Measurements from ENCODE around the gene CDC27. TPM values are rescaled to one million over a fixed set of nuclear protein-coding genes. Genes with fewer than 3 reads are reported as not detected.
A peak's percentile ranks its signal among the peaks of the same experiment; 100 is the strongest.

Gene CDC27
- total and polyA plus RNA-seq, 2 of the 4 experiments (the other 2 are of a cell fraction) = 47.7 to 190 TPM

- intact Hi-C loops (cut with micrococcal nuclease) (no loop called here), in situ Hi-C loops (cut with MboI; ENCODE audit: low sequenced_read_pairs) (no loop called here), dilution Hi-C loops (cut with HindIII; ENCODE audit: low sequenced_read_pairs, unreplicated experiment) (no loop called here)
- no peak overlapping the region for H3K4me3 ChIP-seq (ENCODE audit: insufficient read depth, low read depth, low read length)
- H2AFZ ChIP-seq (replicated peaks; ENCODE audit: low read length, poor library complexity) = no peak overlapping the region
- H3K18ac ChIP-seq (ENCODE audit: low read depth, low read length) = no peak overlapping the region
- no peak overlapping the region for H2AK9ac ChIP-seq (replicated peaks; ENCODE audit: low read depth, low read length, poor library complexity)
- H3K4me1 ChIP-seq (ENCODE audit: control insufficient read depth, insufficient read depth, low read length) = peaks cover 3% of the 10 kb centered on the region
- no peak overlapping the region for H2AK5ac ChIP-seq (ENCODE audit: low read depth, low read length)
- H3K27me3 ChIP-seq (ENCODE audit: control insufficient read depth, insufficient read depth, low read length) = no peaks in the 10 kb centered on the region
- no peak overlapping the region for H3K14ac ChIP-seq (replicated peaks; ENCODE audit: low read depth, low read length)
- no peak overlapping the region for H3K27ac ChIP-seq (ENCODE audit: insufficient read depth, low read length)
- H3K9me1 ChIP-seq (ENCODE audit: insufficient read depth, low read length) = peaks cover 8% of the 10 kb centered on the region; the same call in 1 of the 2 replicates
- no peak overlapping the region for H3K9ac ChIP-seq (ENCODE audit: low read depth, low read length)
- no peak overlapping the region for H2BK15ac ChIP-seq (ENCODE audit: low read depth, low read length)
- no peak overlapping the region for H4K91ac ChIP-seq (ENCODE audit: insufficient read depth, low read depth, low read length)
- no peak overlapping the region; the same call in 1 of the 2 replicates for H3K4me2 ChIP-seq (ENCODE audit: low read depth, low read length)
- H4K8ac ChIP-seq (ENCODE audit: low read depth in 2 of 2, low read length in 2 of 2) = no peak overlapping the region
- no peaks in the 10 kb centered on the region for H3K9me3 ChIP-seq (ENCODE audit: control insufficient read depth, insufficient read depth, low read length)
- no peak overlapping the region for H2BK20ac ChIP-seq (ENCODE audit: low read depth, low read length)
- no peak overlapping the region for H3K4ac ChIP-seq (ENCODE audit: low read depth, low read length)
- WGBS, 2 experiments (ENCODE audit: extremely low coverage in 2 of 2, insufficient read length in 1 of 2) = no CpG with 5 or more reads among the region's 2 CpGs
- no peak overlapping the region for H2BK120ac ChIP-seq (ENCODE audit: low read depth, low read length)
- H3K56ac ChIP-seq (ENCODE audit: extremely low read depth, insufficient read depth, low read length) = no peak overlapping the region
- H2BK5ac ChIP-seq (ENCODE audit: low read depth, low read length, poor library complexity, severe bottlenecking) = peak overlapping the region; percentile 85
- no peak overlapping the region for H3K23ac ChIP-seq (ENCODE audit: low read depth, low read length)
- H4K20me1 ChIP-seq (ENCODE audit: insufficient read depth, low read length) = no peaks in the 10 kb centered on the region
- ChIA-PET POLR2A (ENCODE audit: unreplicated experiment) (no interaction called here), CTCF (no interaction called here)
- H3K79me1 ChIP-seq (ENCODE audit: low read depth in 1 of 2, low read length in 2 of 2) = peaks cover 13 to 43% of the 10 kb centered on the region in 2 experiments
- DNase-seq = peak; percentile 83
- peak; percentile 97 for ATAC-seq (ENCODE audit: low read depth)
- no TSS peak for BruUV-seq (replicated peaks)
- TF ChIP-seq FOS (IDR thresholded peaks at IDR 0.05; ENCODE audit: low read depth, low read length) (0 out of 2 replicates have a peak, but pooled peaks have one; percentile 11), RCOR1 (IDR thresholded peaks at IDR 0.05; ENCODE audit: insufficient replicate concordance, low read length) (no peak), ELK1 (IDR thresholded peaks at IDR 0.05; ENCODE audit: borderline replicate concordance, low read depth, low read length) (no peak), CHD1 (IDR thresholded peaks at IDR 0.05; ENCODE audit: low read depth, low read length) (no peak), NFE2L2 (IDR thresholded peaks at IDR 0.05; ENCODE audit: low read depth, low read length) (no peak)
- H3K36me3 ChIP-seq (ENCODE audit: control insufficient read depth, insufficient read depth, low read length) = 0 out of 2 replicates have a peak, but pooled peaks cover 1% of the 10 kb centered on the region
- H4K5ac ChIP-seq (ENCODE audit: low read depth, low read length) = no peak overlapping the region
Measured at GRCh38 chr17:47077576-47077975, 111.5 kb downstream of the CDC27 start.
